Measurements from ENCODE around the gene ZNF783.
A peak's percentile ranks its signal among the peaks of the same experiment; 100 is the strongest.
"Not testable (repeated sequence)": the region's sequence is repeated elsewhere in the genome, so short reads cannot be mapped to it uniquely, and the experiment has no call there.

The ZNF783 gene

DNA sequence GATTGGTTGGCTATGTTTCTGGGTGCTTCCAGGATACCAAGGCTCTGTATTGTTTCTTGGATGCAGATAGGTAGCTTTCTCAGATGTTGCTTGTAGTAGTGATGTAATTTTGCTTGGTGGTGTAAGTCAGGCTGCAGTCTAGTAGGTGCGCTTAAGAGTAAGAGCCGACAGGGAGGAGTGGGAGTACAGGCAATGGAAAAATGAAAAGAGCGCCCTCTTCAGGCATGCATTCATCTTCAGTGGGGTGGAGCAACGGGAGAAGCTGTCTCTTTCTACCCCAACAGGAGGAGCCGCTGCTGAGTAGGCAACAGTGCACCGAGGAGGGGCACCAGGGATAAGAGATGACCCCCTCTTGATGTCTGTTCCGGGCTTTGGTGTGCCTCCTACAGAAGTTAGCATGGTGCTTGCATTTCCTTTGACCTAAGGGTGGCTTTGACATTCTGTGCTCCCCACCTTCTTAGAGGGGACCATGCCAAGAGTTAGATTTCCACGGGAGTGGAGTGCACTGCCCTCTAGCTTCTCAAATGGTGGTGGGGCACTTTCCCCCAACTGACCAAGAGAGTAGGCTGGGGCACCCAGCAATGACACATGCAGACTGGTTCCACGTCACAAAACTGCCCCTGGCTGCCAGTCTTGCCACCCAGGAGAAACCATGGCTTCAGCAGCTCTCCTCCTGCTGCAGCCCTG is 56.1 kb downstream of the ZNF783 start:
- no peak overlapping the region for H3K27ac Mint-ChIP-seq
- H3K36me3 Mint-ChIP-seq = no peaks in the 10 kb centered on the region
- H3K9me3 Mint-ChIP-seq = no peaks in the 10 kb centered on the region
- no peak for ATAC-seq
- H3K4me1 Mint-ChIP-seq = peaks cover 7% of the 10 kb centered on the region
- peaks cover 36% of the 10 kb centered on the region for H3K27me3 Mint-ChIP-seq
- no peak overlapping the region for H3K4me3 Mint-ChIP-seq

DNA sequence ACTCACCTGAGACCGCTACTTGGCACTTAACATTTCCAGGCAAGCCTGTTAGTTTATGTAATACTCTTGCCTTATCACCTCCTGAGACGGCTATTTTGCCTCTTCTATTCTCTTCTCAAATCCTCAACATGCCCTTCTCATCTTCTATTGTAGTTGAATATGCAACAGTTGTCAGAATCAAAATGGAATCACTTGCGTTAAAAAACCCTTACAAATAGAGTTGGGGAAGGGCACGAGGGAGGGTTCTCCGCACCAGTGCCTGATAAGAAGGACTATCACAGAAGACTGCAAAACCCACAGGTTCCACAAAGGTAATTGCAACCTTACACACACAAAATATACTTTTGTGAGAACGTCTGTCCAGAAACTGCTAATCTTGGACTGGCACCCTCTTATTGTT is 57.4 kb downstream of the ZNF783 start:
- peaks cover 36% of the 10 kb centered on the region for H3K27me3 Mint-ChIP-seq
- peaks cover 7% of the 10 kb centered on the region for H3K4me1 Mint-ChIP-seq
- no peak overlapping the region for H3K27ac Mint-ChIP-seq
- no peak overlapping the region for H3K4me3 Mint-ChIP-seq
- H3K36me3 Mint-ChIP-seq = no peaks in the 10 kb centered on the region
- ATAC-seq = no peak
- H3K9me3 Mint-ChIP-seq = no peaks in the 10 kb centered on the region

DNA sequence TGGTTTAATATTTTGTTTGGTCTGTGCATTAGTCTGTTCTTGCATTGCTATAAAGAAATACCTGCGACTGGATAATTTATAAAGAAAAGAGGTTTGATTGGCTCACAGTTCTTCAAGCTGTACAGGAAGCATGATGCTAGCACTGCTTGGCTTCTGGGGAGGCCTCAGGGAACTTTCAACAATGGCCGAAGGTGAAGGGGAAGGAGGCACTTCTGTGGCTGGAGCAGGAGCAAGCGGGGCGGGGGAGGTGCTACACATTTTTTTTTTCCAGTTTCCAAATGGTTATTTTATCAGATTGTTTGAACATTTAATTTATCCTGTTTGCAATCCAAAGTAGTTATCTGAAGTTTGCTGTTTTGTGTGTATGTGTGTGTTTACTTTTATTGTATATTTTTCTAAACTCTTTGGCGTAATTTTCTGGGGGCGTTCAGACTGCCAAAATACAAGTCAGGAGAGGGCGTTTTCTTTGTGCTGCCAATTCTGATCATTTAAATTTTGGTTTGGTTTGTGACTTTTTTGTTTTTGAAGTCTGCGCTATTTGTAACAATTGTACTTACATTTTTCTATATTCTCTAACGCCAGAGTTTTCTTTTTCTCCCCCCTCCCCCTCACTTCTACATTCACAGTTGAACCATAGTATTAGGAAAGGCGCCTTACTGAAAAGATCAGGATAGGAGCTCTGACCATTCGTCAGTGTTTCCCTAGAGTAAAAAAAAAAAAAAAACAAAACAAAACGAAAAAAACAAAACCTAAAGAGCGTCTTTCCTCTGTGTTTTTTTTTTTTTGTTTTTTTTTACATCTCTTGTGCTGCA is 58.5 kb downstream of the ZNF783 start:
- ATAC-seq = no peak
- Mint-ChIP-seq H3K4me3 (no peak overlapping the region), H3K36me3 (no peaks in the 10 kb centered on the region)

GRCh38 chr7:149321125-149321905 is 59.3 kb downstream of the ZNF783 start:
- H3K27me3 Mint-ChIP-seq = peaks cover 36% of the 10 kb centered on the region
- not testable (repeated sequence) for H3K4me3 Mint-ChIP-seq, H3K9me3 Mint-ChIP-seq, H3K27ac Mint-ChIP-seq, H3K36me3 Mint-ChIP-seq, H3K4me1 Mint-ChIP-seq, ATAC-seq

More for the DNA sequence above, 58.5 kb downstream of the ZNF783 start:
- no peak overlapping the region for H3K27ac Mint-ChIP-seq
- H3K27me3 Mint-ChIP-seq = peaks cover 36% of the 10 kb centered on the region
- peaks cover 4% of the 10 kb centered on the region for H3K9me3 Mint-ChIP-seq
- H3K4me1 Mint-ChIP-seq = peaks cover 7% of the 10 kb centered on the region

- no peaks in the 10 kb centered on the region for H3K36me3 Mint-ChIP-seq
- peaks cover 36% of the 10 kb centered on the region for H3K27me3 Mint-ChIP-seq
- peak overlapping the region; percentile 55 for H3K4me3 Mint-ChIP-seq
- peaks cover 4% of the 10 kb centered on the region for H3K9me3 Mint-ChIP-seq
- H3K4me1 Mint-ChIP-seq = peaks cover 7% of the 10 kb centered on the region
- no peak for ATAC-seq
- no peak overlapping the region for H3K27ac Mint-ChIP-seq
Measured at GRCh38 chr7:149321978-149322541, 60.1 kb downstream of the ZNF783 start.

- H3K27ac Mint-ChIP-seq = no peak overlapping the region
- H3K4me1 Mint-ChIP-seq = peaks cover 7% of the 10 kb centered on the region
Measured at GRCh38 chr7:149322737-149323136, 60.7 kb downstream of the ZNF783 start.

DNA sequence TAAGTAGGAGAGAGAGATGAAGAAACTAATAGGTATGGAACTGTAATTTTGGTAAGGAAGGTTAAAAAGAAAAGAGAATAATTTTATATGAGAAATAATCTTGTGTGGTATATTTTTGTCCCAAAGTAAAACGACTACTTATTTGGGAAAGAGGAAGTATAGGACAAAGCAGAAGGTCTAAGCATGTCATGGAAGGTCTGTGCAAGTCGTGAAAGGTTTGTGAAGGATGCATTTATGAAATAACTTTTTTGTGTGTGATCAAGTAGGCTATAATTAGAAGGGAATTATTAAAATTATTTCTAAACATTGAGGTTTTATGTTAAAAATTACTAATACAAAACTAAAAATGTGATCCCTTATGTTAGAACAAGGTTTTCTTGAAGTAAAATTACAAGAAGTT is 63.3 kb downstream of the ZNF783 start:
- H3K36me3 Mint-ChIP-seq = no peaks in the 10 kb centered on the region
- no peak for ATAC-seq
- no peak overlapping the region for H3K4me3 Mint-ChIP-seq
- no peak overlapping the region for H3K27ac Mint-ChIP-seq
- peaks cover 4% of the 10 kb centered on the region for H3K9me3 Mint-ChIP-seq
- peaks cover 7% of the 10 kb centered on the region for H3K4me1 Mint-ChIP-seq
- H3K27me3 Mint-ChIP-seq = peaks cover 34% of the 10 kb centered on the region

More at GRCh38 chr7:149322737-149323136, 60.7 kb downstream of the ZNF783 start:
- Mint-ChIP-seq H3K4me3 (no peak overlapping the region), H3K27me3 (peaks cover 36% of the 10 kb centered on the region), H3K36me3 (no peaks in the 10 kb centered on the region), H3K9me3 (peaks cover 4% of the 10 kb centered on the region)
- no peak for ATAC-seq

DNA sequence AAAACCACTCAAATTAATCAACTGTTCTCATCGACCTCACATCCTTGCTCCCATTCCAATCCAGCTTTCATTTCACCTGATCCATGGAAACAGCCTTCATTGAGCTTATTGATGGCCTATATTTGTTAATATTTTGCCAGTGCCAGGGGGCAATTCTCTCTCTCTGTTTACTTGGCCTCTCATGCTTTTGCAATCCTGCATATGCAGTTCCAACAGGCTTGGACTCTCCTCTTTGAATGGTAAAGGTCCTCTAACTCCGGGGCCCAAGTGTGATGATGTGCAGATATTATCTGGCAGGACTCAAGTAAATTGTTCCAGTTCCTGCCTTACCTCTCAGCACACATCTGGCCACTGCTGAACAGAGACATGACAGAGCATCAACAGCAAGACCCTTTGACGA is 67.3 kb downstream of the ZNF783 start:
- Mint-ChIP-seq H3K27me3 (peaks cover 27% of the 10 kb centered on the region), H3K27ac (no peak overlapping the region), H3K4me1 (no peaks in the 10 kb centered on the region), H3K4me3 (no peak overlapping the region), H3K9me3 (peaks cover 8% of the 10 kb centered on the region), H3K36me3 (no peaks in the 10 kb centered on the region)
- ATAC-seq = no peak

DNA sequence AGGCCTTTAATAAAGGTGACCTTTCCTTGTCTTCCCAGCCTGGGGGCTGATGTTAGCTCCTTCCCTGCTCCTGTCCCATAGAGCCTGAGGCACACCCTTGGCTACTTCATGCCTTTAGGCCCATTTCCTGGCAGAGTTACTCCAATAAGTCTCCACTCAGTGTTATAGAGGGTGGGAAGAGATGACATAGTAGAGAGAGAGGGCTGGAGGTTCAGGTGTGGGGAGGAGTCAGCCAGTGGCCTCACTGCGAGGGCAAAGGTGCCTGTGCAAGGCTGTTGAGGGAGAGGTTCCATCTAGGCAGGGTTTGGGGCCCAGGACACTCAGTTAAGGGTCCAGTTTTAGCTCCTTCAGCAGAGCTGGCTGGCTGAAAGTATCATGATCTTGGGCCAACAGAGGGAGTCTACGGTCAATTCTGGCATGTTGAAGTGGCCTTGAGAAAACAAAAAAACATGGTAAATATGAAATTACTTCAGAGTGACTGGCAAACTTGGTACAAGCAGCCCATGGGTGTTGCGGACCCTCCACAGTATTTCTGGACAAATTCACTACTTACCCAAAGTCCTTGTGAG is 67.9 kb downstream of the ZNF783 start:
- ATAC-seq = no peak
- Mint-ChIP-seq H3K27ac (no peak overlapping the region), H3K4me3 (no peak overlapping the region), H3K9me3 (peaks cover 8% of the 10 kb centered on the region), H3K27me3 (peaks cover 30% of the 10 kb centered on the region), H3K4me1 (no peaks in the 10 kb centered on the region), H3K36me3 (no peaks in the 10 kb centered on the region)

DNA sequence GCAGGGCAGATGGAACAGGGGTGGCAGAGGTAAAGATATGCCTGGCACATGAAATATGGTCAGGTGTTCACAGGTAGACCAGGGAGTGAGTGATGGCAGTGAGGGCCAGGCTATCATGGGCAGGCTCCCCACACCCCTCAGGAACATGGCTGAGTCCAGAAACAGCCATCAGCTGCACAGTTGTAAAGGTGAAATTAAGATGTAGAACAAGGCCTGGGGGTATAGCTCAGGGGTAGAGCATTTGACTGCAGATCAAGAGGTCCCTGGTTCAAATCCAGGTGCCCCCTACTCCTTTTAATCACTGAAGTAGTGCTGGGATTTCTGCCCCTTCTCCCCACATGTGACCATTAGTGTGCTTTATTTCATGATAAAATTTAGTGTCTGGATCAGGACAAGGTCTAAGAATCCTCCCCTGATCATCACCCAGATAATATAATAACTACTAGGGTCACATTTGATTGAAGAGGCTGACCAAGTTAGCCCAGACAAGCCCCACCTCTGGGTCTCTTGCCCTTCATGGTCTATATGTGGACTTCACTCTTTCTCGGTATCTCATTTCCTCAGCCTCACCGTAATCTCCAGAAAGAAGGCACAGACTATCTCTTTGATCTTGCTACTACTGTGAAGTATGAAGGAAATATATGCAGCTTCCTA is 69.0 kb downstream of the ZNF783 start:
- H3K27me3 Mint-ChIP-seq = peaks cover 30% of the 10 kb centered on the region
- no peak overlapping the region for H3K27ac Mint-ChIP-seq
- no peaks in the 10 kb centered on the region for H3K36me3 Mint-ChIP-seq
- H3K4me3 Mint-ChIP-seq = no peak overlapping the region
- H3K9me3 Mint-ChIP-seq = peaks cover 4% of the 10 kb centered on the region
- ATAC-seq = no peak
- no peaks in the 10 kb centered on the region for H3K4me1 Mint-ChIP-seq

DNA sequence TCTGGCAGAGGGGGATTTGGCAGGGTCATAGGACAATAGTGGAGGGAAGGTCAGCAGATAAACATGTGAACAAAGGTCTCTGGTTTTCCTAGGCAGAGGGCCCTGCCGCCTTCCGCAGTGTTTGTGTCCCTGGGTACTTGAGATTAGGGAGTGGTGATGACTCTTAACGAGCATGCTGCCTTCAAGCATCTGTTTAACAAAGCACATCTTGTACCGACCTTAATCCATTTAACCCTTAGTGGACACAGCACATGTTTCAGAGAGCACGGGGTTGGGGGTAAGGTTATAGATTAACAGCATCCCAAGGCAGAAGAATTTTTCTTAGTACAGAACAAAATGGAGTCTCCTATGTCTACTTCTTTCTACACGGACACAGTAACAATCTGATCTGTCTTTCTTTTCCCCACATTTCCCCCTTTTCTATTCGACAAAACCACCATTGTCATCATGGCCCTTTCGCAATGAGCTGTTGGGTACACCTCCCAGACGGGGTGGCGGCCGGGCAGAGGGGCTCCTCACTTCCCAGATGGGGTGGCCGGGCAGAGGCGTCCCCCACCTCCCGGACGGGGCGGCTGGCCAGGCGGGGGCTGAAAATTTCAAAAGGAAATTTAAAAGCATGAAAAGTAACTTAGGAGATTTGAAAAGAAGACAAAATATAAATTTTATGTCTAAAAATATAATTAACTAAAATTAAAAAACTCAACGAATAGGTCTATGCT is 70.8 kb downstream of the ZNF783 start:
- not testable (repeated sequence) for ATAC-seq, H3K4me3 Mint-ChIP-seq, H3K9me3 Mint-ChIP-seq, H3K27ac Mint-ChIP-seq, H3K4me1 Mint-ChIP-seq, H3K36me3 Mint-ChIP-seq
- peaks cover 30% of the 10 kb centered on the region for H3K27me3 Mint-ChIP-seq

GRCh38 chr7:149333321-149333717 is 71.3 kb downstream of the ZNF783 start:
- Mint-ChIP-seq H3K9me3 (peaks cover 4% of the 10 kb centered on the region), H3K4me3 (no peak overlapping the region), H3K4me1 (no peaks in the 10 kb centered on the region), H3K27me3 (peaks cover 30% of the 10 kb centered on the region), H3K27ac (no peak overlapping the region), H3K36me3 (no peaks in the 10 kb centered on the region)
- ATAC-seq = no peak

- no peak overlapping the region for H3K4me3 Mint-ChIP-seq
Measured at GRCh38 chr7:149334219-149334618, 72.2 kb downstream of the ZNF783 start.

More at GRCh38 chr7:149334219-149334618, 72.2 kb downstream of the ZNF783 start:
- ATAC-seq = no peak
- Mint-ChIP-seq H3K9me3 (peaks cover 4% of the 10 kb centered on the region), H3K4me1 (no peaks in the 10 kb centered on the region), H3K36me3 (no peaks in the 10 kb centered on the region), H3K27me3 (peaks cover 24% of the 10 kb centered on the region), H3K27ac (no peak overlapping the region)
